ENCODE data around the gene JAK1. TPM values are rescaled to one million over a fixed set of nuclear protein-coding genes. Genes with fewer than 3 reads are reported as not detected.
A peak's percentile ranks its signal among the peaks of the same experiment; 100 is the strongest.

JAK1 gene
- total and polyA plus RNA-seq, 2 of the 8 experiments (the other 6 are each of a cell fraction or from before 2014, with no cell fraction given) = 7.8 to 24.5 TPM

- no peak overlapping the region for H3K56ac ChIP-seq (replicated peaks; ENCODE audit: insufficient read length, low read depth, low read length)
- H4K20me1 ChIP-seq (replicated peaks in 1 of 2; ENCODE audit: control insufficient read depth in 1 of 2, insufficient read depth in 2 of 2, low read length in 2 of 2) = no peaks in the 10 kb centered on the region
- POLR2A ChIA-PET (ENCODE audit: partially characterized antibody) = no interaction called here
- no peak overlapping the region for H2BK20ac ChIP-seq (ENCODE audit: low read length)
- H3K9me3 ChIP-seq (ENCODE audit: insufficient read depth in 2 of 2, low read depth in 1 of 2, low read length in 1 of 2) = no peaks in the 10 kb centered on the region
- H3K18ac ChIP-seq (ENCODE audit: extremely low read depth, low read length) = no peak overlapping the region
- H2AK5ac ChIP-seq (ENCODE audit: low read depth, low read length) = no peak overlapping the region
- H4K5ac ChIP-seq (ENCODE audit: insufficient read length, low read depth, low read length) = no peak overlapping the region
- WGBS, 2 experiments (ENCODE audit: extremely low coverage in 1 of 2, insufficient coverage in 1 of 2, insufficient read length in 1 of 2, insufficient replicate concordance in 2 of 2, low coverage in 1 of 2, low lambda C conversion rate in 2 of 2, missing lambda C conversion rate in 1 of 2) = 91% methylated on average over 11 of the region's 11 CpGs; no CpG with 5 or more reads in 1 of the 2 experiments
- H2BK12ac ChIP-seq (ENCODE audit: low read depth, low read length) = no peak overlapping the region
- FAIRE-seq (no peak), DNase-seq (ENCODE audit: low read depth in 1 of 2, low spot score in 2 of 2) (peak in 1 of 2 experiments; percentile 33)
- no peak overlapping the region for H2BK120ac ChIP-seq (replicated peaks; ENCODE audit: low read depth, low read length)
- 0 out of 2 replicates have a peak, but pooled peaks cover 3% of the 10 kb centered on the region for H3K79me1 ChIP-seq (ENCODE audit: low read depth, low read length)
- no peaks in the 10 kb centered on the region for H3K79me2 ChIP-seq (ENCODE audit: control insufficient read depth in 1 of 2, insufficient read depth in 2 of 2, low read length in 2 of 2)
- H3K27ac ChIP-seq (ENCODE audit: low read depth, low read length) = no peak overlapping the region
- H3K4me2 ChIP-seq (ENCODE audit: insufficient read depth in 1 of 2, low read depth in 2 of 2, low read length in 2 of 2) = no peak overlapping the region
- peaks cover 2 to 14% (median 8%) of the 10 kb centered on the region in 4 experiments; a peak in 6 of 7 replicates for H3K4me1 ChIP-seq (replicated peaks in 1 of 4; ENCODE audit: control insufficient read depth in 3 of 4, insufficient read depth in 4 of 4, low read length in 3 of 4)
- H3K9ac ChIP-seq (replicated peaks in 1 of 4; ENCODE audit: extremely low read depth in 1 of 4, low read depth in 3 of 4, low read length in 3 of 4) = no peak overlapping the region
- H3K27me3 ChIP-seq (replicated peaks in 1 of 4; ENCODE audit: control insufficient read depth in 3 of 4, extremely low read depth in 1 of 4, insufficient read depth in 3 of 4, low read length in 3 of 4) = no peaks in the 10 kb centered on the region
- no peak for TF ChIP-seq POU5F1 (IDR thresholded peaks at IDR 0.05; ENCODE audit: low read depth, low read length)
- H3K4me3 ChIP-seq (ENCODE audit: extremely low read depth in 1 of 4, insufficient read depth in 2 of 4, low read depth in 3 of 4, low read length in 4 of 4) = no peak overlapping the region
- H4K8ac ChIP-seq (ENCODE audit: extremely low read depth, insufficient read depth, low read length) = no peak overlapping the region; the same call in 1 of the 2 replicates
- CTCF ChIA-PET (ENCODE audit: partially characterized antibody) = interaction anchor here (1.1 kb wide), 1 partner anchor 18 kb away, joined by 3 read pairs; no protein-coding TSS in a partner anchor
- no peak overlapping the region for H2BK5ac ChIP-seq (ENCODE audit: low read depth, low read length)
- H3K23ac ChIP-seq (ENCODE audit: insufficient read length) = no peak overlapping the region
- no peak overlapping the region for H3K14ac ChIP-seq (ENCODE audit: insufficient read length)
- no peaks in the 10 kb centered on the region; the same call in 1 of the 2 replicates for H3K23me2 ChIP-seq (ENCODE audit: low read depth, low read length)
- H3K4ac ChIP-seq (replicated peaks; ENCODE audit: insufficient read length, low read depth, low read length) = no peak overlapping the region
- no peaks in the 10 kb centered on the region for H3K36me3 ChIP-seq (ENCODE audit: control insufficient read depth in 2 of 4, insufficient read depth in 4 of 4, low read length in 3 of 4)
- no peak overlapping the region for H4K91ac ChIP-seq (replicated peaks; ENCODE audit: insufficient read length, low read length)
- H2AFZ ChIP-seq (ENCODE audit: low read length) = no peak overlapping the region
- H2BK15ac ChIP-seq (ENCODE audit: low read length) = no peak overlapping the region
Observed at GRCh38 chr1:64882574-64883255, 83.6 kb downstream of the JAK1 start.

All from H1 (cell line).